ENCODE measurements around the gene RABGAP1L.

DNA sequence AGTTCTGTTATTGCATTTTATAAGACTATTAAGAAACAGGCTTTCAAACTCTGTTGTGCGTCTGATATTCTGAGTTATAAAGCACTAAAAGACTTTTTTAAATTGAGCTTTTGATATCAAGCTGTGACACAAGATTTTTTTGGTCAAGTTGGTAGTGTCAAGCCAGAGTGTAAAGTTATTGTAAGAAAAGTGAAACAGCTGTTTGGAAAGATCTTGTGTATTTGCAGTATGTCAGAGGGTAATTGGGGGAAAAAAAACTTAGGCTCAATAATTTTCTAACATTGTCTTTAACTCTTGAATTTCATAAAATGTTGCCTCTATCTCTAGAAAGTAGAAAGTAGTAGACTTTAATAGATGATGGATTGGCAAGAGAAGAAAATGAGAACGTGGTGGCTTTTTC lies 844.2 kb downstream of the RABGAP1L start:
- TF ChIP-seq EZH2 (IDR thresholded peaks at IDR 0.05) (no peak), POLR2AphosphoS5 (IDR thresholded peaks at IDR 0.05; ENCODE audit: borderline replicate concordance, low read depth, low read length) (no peak), FOXP2 (optimal IDR thresholded peaks at IDR 0.05; ENCODE audit: control extremely low read depth, extremely low read length, insufficient read depth) (no peak)
